ENCODE data around the gene PIP5K1B.

The PIP5K1B gene

DNA sequence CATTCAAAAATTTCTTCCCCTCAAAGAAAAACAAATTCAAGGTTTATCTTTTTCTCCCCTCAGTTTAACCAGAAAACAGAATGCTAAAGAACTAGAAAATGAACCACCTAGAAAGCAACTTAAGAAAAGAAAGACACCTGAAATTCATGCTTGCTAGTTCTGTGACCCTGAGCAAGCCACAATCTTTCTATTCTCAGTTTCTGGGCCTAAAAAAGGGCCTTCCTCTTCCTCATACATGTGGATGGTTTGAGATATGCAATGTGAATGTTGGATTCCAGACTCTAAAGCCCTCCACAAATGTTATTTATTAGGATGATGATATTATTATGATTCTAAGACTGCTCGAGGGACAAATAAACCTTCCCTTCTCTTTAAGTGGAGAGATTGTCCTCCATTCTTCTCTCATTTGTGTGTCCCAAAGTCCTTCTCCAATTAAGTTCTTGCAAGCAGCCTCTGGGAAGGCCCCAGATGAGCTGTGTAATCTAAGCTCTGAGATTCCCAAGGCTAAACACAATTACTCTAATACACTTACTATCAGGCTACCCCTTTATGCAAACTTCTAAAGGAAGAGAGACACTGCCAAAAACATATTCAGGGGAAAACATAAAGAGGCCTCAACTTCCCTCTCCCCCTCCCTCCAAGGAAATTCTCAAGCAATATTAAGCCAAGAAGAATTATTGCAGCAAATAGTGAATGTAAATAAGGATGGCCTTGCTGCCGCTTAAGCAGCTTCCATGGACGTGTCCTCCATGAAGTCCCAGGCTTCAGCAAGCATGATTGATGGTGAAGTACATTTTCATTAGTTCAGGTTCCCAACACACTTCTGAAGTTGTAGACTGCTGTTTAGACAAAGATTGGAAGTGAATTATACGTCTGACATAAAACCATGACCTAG lies 228.6 kb downstream of the PIP5K1B start:
- H3K9me3 ChIP-seq (ENCODE audit: control insufficient read depth, low read length): no peaks in the 10 kb centered on the region
- WGBS, 2 experiments (ENCODE audit: insufficient coverage in 2 of 2): 92 to 100% methylated on average over 1 of the region's 4 CpGs
- H3K4me1 ChIP-seq (ENCODE audit: control insufficient read depth, insufficient read depth, low read length, poor library complexity, severe bottlenecking): no peaks in the 10 kb centered on the region
- H3K36me3 ChIP-seq (ENCODE audit: control insufficient read depth, insufficient read depth, low read length): no peaks in the 10 kb centered on the region
- no peak overlapping the region for H3K4me3 ChIP-seq (ENCODE audit: extremely low read depth, insufficient read depth, low read length, poor library complexity, severe bottlenecking)
- H3K27ac ChIP-seq (ENCODE audit: low read depth, low read length, severe bottlenecking): no peak overlapping the region

DNA sequence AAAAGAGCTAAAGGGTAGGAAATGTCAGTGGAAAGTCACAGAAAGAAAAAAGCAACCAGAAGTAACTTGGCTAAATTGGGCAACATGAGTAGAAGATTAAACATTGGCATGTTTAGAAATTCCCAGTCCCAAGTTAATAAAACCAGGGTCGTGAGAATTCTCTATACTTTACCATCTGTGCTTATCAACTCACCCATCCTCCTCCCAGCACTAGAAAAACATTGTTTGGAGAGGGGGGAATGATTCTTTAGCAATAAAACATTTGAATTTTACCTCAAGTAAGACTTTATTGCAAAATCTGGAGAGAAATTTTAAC lies 229.2 kb downstream of the PIP5K1B start:
- WGBS, 2 experiments (ENCODE audit: insufficient coverage in 2 of 2): no CpG with 5 or more reads among the region's 1 CpG
- H3K4me1 ChIP-seq (ENCODE audit: control insufficient read depth, insufficient read depth, low read length, poor library complexity, severe bottlenecking): no peaks in the 10 kb centered on the region

DNA sequence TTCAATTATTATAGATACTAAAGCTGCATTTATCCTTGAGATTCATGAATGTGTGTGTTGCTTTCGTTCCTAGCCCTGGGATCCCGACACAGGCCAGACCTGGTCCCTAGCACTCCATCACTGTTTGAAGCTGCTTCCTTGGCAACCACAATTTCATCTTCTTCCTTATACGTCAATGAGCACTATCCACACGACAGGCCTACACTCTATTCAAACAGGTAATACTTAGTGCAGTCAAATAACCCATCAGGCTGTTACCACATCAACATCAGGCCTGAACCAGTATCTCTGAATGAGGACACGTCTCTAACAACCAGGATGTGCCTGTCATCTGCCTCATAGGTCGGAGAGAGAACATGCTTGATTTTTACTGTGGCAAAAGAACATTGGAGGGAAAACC lies 235.5 kb downstream of the PIP5K1B start:
- WGBS, 2 experiments (ENCODE audit: insufficient coverage in 2 of 2): 81 to 84% methylated on average over 4 to 5 of the region's 6 CpGs
- H3K4me1 ChIP-seq (ENCODE audit: control insufficient read depth, insufficient read depth, low read length, poor library complexity, severe bottlenecking): no peaks in the 10 kb centered on the region

More for the DNA sequence above, 229.2 kb downstream of the PIP5K1B start:
- Histone ChIP-seq H3K36me3 (ENCODE audit: control insufficient read depth, insufficient read depth, low read length) (no peaks in the 10 kb centered on the region), H3K27ac (ENCODE audit: low read depth, low read length, severe bottlenecking) (no peak overlapping the region), H3K4me3 (ENCODE audit: extremely low read depth, insufficient read depth, low read length, poor library complexity, severe bottlenecking) (no peak overlapping the region), H3K9me3 (ENCODE audit: control insufficient read depth, low read length) (no peaks in the 10 kb centered on the region)

DNA sequence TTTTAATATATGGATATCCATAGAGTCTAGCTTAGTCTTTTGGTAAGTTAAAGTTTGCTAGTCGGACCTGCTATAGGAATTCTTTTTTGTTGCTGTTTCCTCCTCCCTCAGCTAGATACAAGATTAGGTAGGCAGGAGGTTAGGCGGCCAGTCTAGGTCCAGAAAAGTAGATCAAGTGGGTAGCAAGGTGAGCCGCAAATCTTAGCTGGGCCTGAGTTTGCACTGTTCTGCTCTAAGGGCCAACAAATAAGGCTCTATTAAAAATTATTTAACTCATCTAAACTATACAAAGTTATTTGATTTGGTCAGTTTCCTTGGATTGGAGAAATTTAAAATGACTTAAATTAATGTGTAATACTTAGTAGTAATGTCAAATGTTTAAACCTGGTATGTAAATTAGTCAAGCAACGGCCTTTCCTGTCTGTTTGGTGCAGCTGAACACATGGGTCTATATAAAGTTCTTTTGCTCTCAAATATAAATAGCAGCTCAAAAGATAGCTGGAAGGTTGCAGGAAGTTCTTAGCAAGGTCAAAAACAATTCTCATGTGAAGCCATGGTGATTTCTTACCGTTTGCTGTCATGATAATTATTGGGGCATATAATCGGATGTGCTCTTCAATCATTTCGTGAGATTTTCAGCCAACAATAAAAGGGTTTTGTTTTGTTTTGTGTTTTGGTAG lies 236.9 kb downstream of the PIP5K1B start:
- 93% methylated on average over 3 to 4 of the region's 7 CpGs for WGBS, 2 experiments (ENCODE audit: insufficient coverage in 2 of 2)
- Histone ChIP-seq H3K9me3 (ENCODE audit: control insufficient read depth, low read length) (no peaks in the 10 kb centered on the region), H3K27ac (ENCODE audit: low read depth, low read length, severe bottlenecking) (no peak overlapping the region), H3K4me3 (ENCODE audit: extremely low read depth, insufficient read depth, low read length, poor library complexity, severe bottlenecking) (no peak overlapping the region), H3K4me1 (ENCODE audit: control insufficient read depth, insufficient read depth, low read length, poor library complexity, severe bottlenecking) (no peaks in the 10 kb centered on the region), H3K36me3 (ENCODE audit: control insufficient read depth, insufficient read depth, low read length) (no peaks in the 10 kb centered on the region)

More for the DNA sequence above, 235.5 kb downstream of the PIP5K1B start:
- no peaks in the 10 kb centered on the region for H3K9me3 ChIP-seq (ENCODE audit: control insufficient read depth, low read length)
- H3K4me3 ChIP-seq (ENCODE audit: extremely low read depth, insufficient read depth, low read length, poor library complexity, severe bottlenecking): no peak overlapping the region
- H3K36me3 ChIP-seq (ENCODE audit: control insufficient read depth, insufficient read depth, low read length): no peaks in the 10 kb centered on the region
- H3K27ac ChIP-seq (ENCODE audit: low read depth, low read length, severe bottlenecking): no peak overlapping the region

DNA sequence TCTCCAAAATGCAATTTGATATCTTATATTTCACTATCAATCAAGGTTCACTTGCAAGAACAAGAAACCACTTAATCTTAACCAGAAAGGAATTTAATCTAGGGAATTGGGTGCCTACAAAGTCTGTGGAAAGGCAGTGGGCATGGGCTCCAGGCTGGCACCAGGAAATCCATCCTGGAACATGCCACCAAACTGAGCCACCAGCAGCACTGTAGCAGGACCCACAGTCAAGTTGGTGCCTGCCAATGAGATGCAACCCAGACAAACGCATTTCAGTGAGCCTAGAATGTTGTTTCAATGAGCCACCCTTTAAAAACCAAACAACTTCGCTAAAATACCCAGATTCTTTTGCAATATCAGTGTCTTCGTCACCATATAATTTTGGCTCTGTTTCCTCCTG lies 237.8 kb downstream of the PIP5K1B start:
- no peaks in the 10 kb centered on the region for H3K4me1 ChIP-seq (ENCODE audit: control insufficient read depth, insufficient read depth, low read length, poor library complexity, severe bottlenecking)
- no peaks in the 10 kb centered on the region for H3K9me3 ChIP-seq (ENCODE audit: control insufficient read depth, low read length)
- no peaks in the 10 kb centered on the region for H3K36me3 ChIP-seq (ENCODE audit: control insufficient read depth, insufficient read depth, low read length)
- WGBS, 2 experiments (ENCODE audit: insufficient coverage in 2 of 2): 90 to 100% methylated on average over 3 of the region's 3 CpGs
- H3K4me3 ChIP-seq (ENCODE audit: extremely low read depth, insufficient read depth, low read length, poor library complexity, severe bottlenecking): no peak overlapping the region
- H3K27ac ChIP-seq (ENCODE audit: low read depth, low read length, severe bottlenecking): no peak overlapping the region

DNA sequence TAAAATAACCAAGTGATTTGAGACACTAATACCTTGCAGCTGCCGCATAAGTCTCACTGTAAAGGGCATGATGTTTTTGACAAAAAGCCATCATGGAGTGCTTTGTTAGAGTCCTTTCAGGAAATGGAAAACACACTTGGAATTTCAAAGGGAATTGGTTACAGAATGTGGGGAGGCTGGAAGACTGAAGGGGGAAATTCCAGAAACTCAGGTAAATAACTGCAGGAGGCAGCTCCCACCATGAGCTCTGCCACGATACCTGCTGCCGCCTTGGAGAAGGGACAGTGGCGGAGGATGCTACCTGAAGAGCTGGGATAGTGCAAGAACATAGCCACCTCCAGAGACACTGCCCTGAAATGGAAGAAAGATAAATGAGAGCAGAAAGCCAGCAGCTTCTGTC lies 242.0 kb downstream of the PIP5K1B start:
- no peaks in the 10 kb centered on the region for H3K4me1 ChIP-seq (ENCODE audit: control insufficient read depth, insufficient read depth, low read length, poor library complexity, severe bottlenecking)
- WGBS, 2 experiments (ENCODE audit: insufficient coverage in 2 of 2): 69 to 75% methylated on average over 4 of the region's 4 CpGs
- no peaks in the 10 kb centered on the region for H3K9me3 ChIP-seq (ENCODE audit: control insufficient read depth, low read length)
- no peak overlapping the region for H3K27ac ChIP-seq (ENCODE audit: low read depth, low read length, severe bottlenecking)
- H3K4me3 ChIP-seq (ENCODE audit: extremely low read depth, insufficient read depth, low read length, poor library complexity, severe bottlenecking): no peak overlapping the region
- H3K36me3 ChIP-seq (ENCODE audit: control insufficient read depth, insufficient read depth, low read length): no peaks in the 10 kb centered on the region

DNA sequence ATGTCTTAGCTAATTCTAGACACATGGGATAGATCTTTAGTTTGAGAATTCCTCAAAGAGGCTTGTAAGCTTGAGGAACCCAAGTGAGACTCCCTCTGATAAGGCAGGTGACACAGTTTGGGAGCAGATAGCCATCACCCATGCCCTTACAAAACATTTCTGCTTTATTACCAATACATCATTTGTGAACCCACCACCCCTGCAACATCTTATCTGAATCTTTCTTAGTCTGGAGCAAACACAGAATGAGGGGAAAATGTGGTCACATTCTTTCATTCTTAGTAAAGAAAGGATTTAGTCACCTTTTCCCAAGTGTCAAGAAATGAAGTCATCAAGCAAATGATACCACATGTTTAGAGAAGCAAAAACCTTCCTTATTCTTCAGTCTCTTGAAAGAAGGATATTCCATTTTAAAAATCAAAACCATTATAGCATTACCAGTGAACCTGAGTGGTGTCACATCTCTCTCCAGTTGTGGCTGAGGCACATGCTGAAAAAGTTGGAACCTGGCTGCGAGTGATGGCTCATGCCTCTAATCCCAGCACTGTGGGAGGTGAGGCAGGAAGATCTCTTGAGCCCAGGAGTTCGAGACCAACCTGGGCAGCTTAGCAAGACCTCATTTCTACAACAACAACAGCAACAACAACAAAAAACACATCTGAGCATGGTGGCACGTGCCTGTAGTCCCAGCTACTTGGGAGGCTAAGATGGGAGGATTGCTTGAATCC lies 243.0 kb downstream of the PIP5K1B start:
- WGBS, 2 experiments (ENCODE audit: insufficient coverage in 2 of 2): 83 to 100% methylated on average over 1 to 2 of the region's 3 CpGs

DNA sequence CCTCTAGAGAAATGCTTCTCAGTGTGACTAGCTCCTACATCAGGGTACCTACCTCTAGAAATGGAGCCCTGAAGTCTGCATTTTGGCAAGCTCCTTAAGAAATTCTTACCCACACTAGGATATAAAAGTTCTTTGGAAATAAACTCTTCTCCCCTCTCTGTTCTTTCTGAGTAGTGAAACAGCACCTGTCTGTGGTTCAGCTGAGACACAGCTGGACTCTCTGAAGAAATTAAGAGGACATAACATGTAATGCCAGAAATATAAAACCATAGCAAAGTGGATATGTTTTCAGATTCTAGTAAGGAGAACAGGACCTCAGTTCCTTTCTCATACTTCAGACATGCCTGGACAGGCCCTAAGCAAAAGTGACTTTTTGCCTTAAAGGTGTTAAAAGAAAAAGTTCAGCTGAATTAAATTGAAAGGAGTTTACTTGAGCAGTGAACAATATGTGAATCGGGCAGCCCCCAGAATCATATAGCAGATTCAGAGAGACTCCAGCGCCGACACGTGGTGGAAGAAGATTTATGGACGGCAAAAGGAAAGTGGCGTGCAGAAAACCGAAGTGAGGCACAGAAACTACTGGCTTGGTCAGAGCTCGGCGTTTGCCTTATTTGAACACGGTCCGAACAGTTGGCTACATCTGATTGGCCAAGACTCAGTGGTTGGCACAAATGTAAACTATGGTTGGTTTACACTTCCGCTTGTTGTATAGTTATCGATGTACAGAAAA lies 244.4 kb downstream of the PIP5K1B start:
- Histone ChIP-seq H3K27ac (ENCODE audit: low read depth, low read length, severe bottlenecking) (no peak overlapping the region), H3K9me3 (ENCODE audit: control insufficient read depth, low read length) (no peaks in the 10 kb centered on the region), H3K4me3 (ENCODE audit: extremely low read depth, insufficient read depth, low read length, poor library complexity, severe bottlenecking) (no peak overlapping the region), H3K4me1 (ENCODE audit: control insufficient read depth, insufficient read depth, low read length, poor library complexity, severe bottlenecking) (no peaks in the 10 kb centered on the region), H3K36me3 (ENCODE audit: control insufficient read depth, insufficient read depth, low read length) (no peaks in the 10 kb centered on the region)
- WGBS, 2 experiments (ENCODE audit: insufficient coverage in 2 of 2): 92 to 95% methylated on average over 11 to 13 of the region's 13 CpGs

More for the DNA sequence above, 243.0 kb downstream of the PIP5K1B start:
- Histone ChIP-seq H3K36me3 (ENCODE audit: control insufficient read depth, insufficient read depth, low read length) (no peaks in the 10 kb centered on the region), H3K4me1 (ENCODE audit: control insufficient read depth, insufficient read depth, low read length, poor library complexity, severe bottlenecking) (no peaks in the 10 kb centered on the region), H3K4me3 (ENCODE audit: extremely low read depth, insufficient read depth, low read length, poor library complexity, severe bottlenecking) (no peak overlapping the region), H3K9me3 (ENCODE audit: control insufficient read depth, low read length) (no peaks in the 10 kb centered on the region), H3K27ac (ENCODE audit: low read depth, low read length, severe bottlenecking) (no peak overlapping the region)

DNA sequence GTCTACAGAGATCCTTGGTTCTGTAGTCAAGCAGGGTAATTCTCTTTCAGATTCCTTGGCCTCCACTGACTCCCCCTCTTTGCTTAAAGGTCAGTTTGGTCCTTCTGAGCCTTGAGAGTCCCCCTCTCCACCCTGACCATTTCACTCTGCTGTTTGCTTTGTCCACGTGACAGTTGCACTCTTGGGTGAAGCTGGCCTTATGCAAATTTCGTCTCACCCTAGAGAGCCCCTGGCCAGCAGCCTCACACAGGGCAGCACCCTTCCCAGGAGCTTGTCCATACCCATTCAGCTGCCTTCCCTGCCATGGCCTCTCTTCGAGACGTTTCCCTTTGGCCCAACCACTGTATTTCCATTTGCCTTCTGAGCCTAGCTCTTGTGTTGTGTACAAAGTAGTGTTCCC lies 245.1 kb downstream of the PIP5K1B start:
- Histone ChIP-seq H3K9me3 (ENCODE audit: control insufficient read depth, low read length) (no peaks in the 10 kb centered on the region), H3K4me1 (ENCODE audit: control insufficient read depth, insufficient read depth, low read length, poor library complexity, severe bottlenecking) (no peaks in the 10 kb centered on the region), H3K27ac (ENCODE audit: low read depth, low read length, severe bottlenecking) (no peak overlapping the region), H3K4me3 (ENCODE audit: extremely low read depth, insufficient read depth, low read length, poor library complexity, severe bottlenecking) (no peak overlapping the region), H3K36me3 (ENCODE audit: control insufficient read depth, insufficient read depth, low read length) (no peaks in the 10 kb centered on the region)
- WGBS, 2 experiments (ENCODE audit: insufficient coverage in 2 of 2): 73 to 91% methylated on average over 2 to 4 of the region's 4 CpGs

DNA sequence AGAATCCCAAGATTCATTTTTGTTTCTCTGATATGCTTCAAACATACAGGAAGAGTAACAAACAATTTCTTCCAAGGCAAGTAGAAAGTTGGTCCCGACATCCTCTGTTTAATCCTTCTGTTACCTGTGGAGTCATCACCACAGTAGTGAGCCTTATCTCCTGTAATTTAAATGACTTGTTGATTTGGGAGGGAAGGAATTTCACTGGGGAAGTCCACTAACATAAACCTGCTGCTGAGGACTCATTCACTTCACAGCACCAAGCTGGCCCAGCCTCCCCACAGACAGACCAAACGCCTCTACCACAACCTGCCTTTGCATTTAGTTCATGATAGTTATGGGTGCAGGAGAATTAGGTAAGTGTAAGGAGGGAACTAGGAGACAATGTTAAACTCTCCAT lies 245.6 kb downstream of the PIP5K1B start:
- 40 to 67% methylated on average over 1 of the region's 2 CpGs for WGBS, 2 experiments (ENCODE audit: insufficient coverage in 2 of 2)
- Histone ChIP-seq H3K36me3 (ENCODE audit: control insufficient read depth, insufficient read depth, low read length) (no peaks in the 10 kb centered on the region), H3K4me1 (ENCODE audit: control insufficient read depth, insufficient read depth, low read length, poor library complexity, severe bottlenecking) (no peaks in the 10 kb centered on the region), H3K4me3 (ENCODE audit: extremely low read depth, insufficient read depth, low read length, poor library complexity, severe bottlenecking) (no peak overlapping the region), H3K9me3 (ENCODE audit: control insufficient read depth, low read length) (no peaks in the 10 kb centered on the region), H3K27ac (ENCODE audit: low read depth, low read length, severe bottlenecking) (no peak overlapping the region)
